DND-41 (cell line): Measurements from ENCODE around the gene DYSF.

Experiments used
- ATAC-seq: fragments of 200-7000 bp; cut with Tn5 transposase; 3 replicates; pipeline ENCODE4 v1.9.1; 2021; ENCODE audit warnings: low read depth; ENCODE audit not compliant: insufficient read depth
- DNase-seq: peaks from one replicate; pipeline ENCODE4 v3.0.0-alpha.2; 2020
- H2AFZ ChIP-seq: 2 replicates; pipeline ENCODE4 v1.6.0; 2012; ENCODE audit warnings: low read depth, low read length
- H3K27ac ChIP-seq: 2 replicates; pipeline ENCODE4 v1.5.1; 2012; ENCODE audit warnings: low read length, inconsistent platforms
- H3K27me3 ChIP-seq: fragments of 200-600 bp; sonication (generic); 2 replicates; pipeline ENCODE4 v1.6.0; 2012; ENCODE audit warnings: low read length, mild to moderate bottlenecking, inconsistent platforms; ENCODE audit not compliant: insufficient read depth, poor library complexity
- H3K36me3 ChIP-seq: 2 replicates; pipeline ENCODE4 v1.5.1; 2012; ENCODE audit warnings: low read length, inconsistent platforms; ENCODE audit not compliant: insufficient read depth
- H3K4me1 ChIP-seq: 2 replicates; pipeline ENCODE4 v1.5.1; 2012; ENCODE audit warnings: mild to moderate bottlenecking, low read length; ENCODE audit not compliant: insufficient read depth
- H3K4me2 ChIP-seq: 2 replicates; pipeline ENCODE4 v1.6.0; 2012; ENCODE audit warnings: mild to moderate bottlenecking, moderate library complexity, low read length, inconsistent platforms; ENCODE audit not compliant: insufficient read depth
- H3K4me3 ChIP-seq, 2 experiments: fragments of 200-600 bp in 1 of 2; shearing (Covaris generic) in 1 of 2; 2 replicates each; pipeline ENCODE4 v1.5.1; 2012 to 2016; ENCODE audit warnings: inconsistent platforms in 2 of 2, low read length in 2 of 2, mild to moderate bottlenecking in 2 of 2, low read depth in 1 of 2, moderate library complexity in 1 of 2
- H3K79me2 ChIP-seq: 2 replicates; pipeline ENCODE4 v1.6.0; 2012; ENCODE audit warnings: low read length, inconsistent platforms; ENCODE audit not compliant: insufficient read depth
- H3K9ac ChIP-seq: 2 replicates; pipeline ENCODE4 v1.6.0; 2012; ENCODE audit warnings: low read depth, mild to moderate bottlenecking, inconsistent platforms, low read length, moderate library complexity
- H3K9me3 ChIP-seq: 2 replicates; pipeline ENCODE4 v1.5.1; 2012; ENCODE audit warnings: low read length, moderate library complexity, mild to moderate bottlenecking, inconsistent platforms; ENCODE audit not compliant: insufficient read depth, severe bottlenecking
- H4K20me1 ChIP-seq: 2 replicates; pipeline ENCODE4 v1.6.0; 2012; ENCODE audit warnings: low read length; ENCODE audit not compliant: insufficient read depth
- EZH2 ChIP-seq: IDR thresholded peaks from 3 replicates; pipeline ENCODE4 v1.6.1; 2012; ENCODE audit warnings: borderline replicate concordance, low read depth, mild to moderate bottlenecking, moderate library complexity, low read length, inconsistent platforms; ENCODE audit not compliant: severe bottlenecking
- TF ChIP-seq, protein P1 (sequence below): IDR thresholded peaks from 2 replicates; pipeline ENCODE4 v1.5.1; 2012; ENCODE audit warnings: borderline replicate concordance, low read length, moderate library complexity, mild to moderate bottlenecking; ENCODE audit not compliant: poor library complexity, severe bottlenecking; ENCODE audit errors: extremely low read depth

The DYSF gene

GRCh38 chr2:71499691-71500090 lies 46.3 kb downstream of the DYSF start:
- DNase-seq (no peak), ATAC-seq (no peak)
- no peak overlapping the region for H3K9ac ChIP-seq
- H3K36me3 ChIP-seq: no peaks in the 10 kb centered on the region
- H3K27me3 ChIP-seq: peaks cover 4% of the 10 kb centered on the region
- no peaks in the 10 kb centered on the region for H3K4me1 ChIP-seq
- TF ChIP-seq, protein P1, sequence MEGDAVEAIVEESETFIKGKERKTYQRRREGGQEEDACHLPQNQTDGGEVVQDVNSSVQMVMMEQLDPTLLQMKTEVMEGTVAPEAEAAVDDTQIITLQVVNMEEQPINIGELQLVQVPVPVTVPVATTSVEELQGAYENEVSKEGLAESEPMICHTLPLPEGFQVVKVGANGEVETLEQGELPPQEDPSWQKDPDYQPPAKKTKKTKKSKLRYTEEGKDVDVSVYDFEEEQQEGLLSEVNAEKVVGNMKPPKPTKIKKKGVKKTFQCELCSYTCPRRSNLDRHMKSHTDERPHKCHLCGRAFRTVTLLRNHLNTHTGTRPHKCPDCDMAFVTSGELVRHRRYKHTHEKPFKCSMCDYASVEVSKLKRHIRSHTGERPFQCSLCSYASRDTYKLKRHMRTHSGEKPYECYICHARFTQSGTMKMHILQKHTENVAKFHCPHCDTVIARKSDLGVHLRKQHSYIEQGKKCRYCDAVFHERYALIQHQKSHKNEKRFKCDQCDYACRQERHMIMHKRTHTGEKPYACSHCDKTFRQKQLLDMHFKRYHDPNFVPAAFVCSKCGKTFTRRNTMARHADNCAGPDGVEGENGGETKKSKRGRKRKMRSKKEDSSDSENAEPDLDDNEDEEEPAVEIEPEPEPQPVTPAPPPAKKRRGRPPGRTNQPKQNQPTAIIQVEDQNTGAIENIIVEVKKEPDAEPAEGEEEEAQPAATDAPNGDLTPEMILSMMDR: no peak
- TF ChIP-seq EZH2: no peak
- no peaks in the 10 kb centered on the region for H4K20me1 ChIP-seq
- no peak overlapping the region for H2AFZ ChIP-seq
- no peak overlapping the region for H3K4me3 ChIP-seq
- no peak overlapping the region for H3K4me2 ChIP-seq
- no peaks in the 10 kb centered on the region for H3K9me3 ChIP-seq
- H3K27ac ChIP-seq: no peak overlapping the region
- no peaks in the 10 kb centered on the region for H3K79me2 ChIP-seq

- no peak overlapping the region for H3K9ac ChIP-seq
- no peak overlapping the region for H2AFZ ChIP-seq
- H3K4me3 ChIP-seq: no peak overlapping the region
- no peaks in the 10 kb centered on the region for H4K20me1 ChIP-seq
- H3K9me3 ChIP-seq: no peaks in the 10 kb centered on the region
- no peak overlapping the region for H3K27ac ChIP-seq
- no peaks in the 10 kb centered on the region for H3K36me3 ChIP-seq
- no peaks in the 10 kb centered on the region for H3K79me2 ChIP-seq
- no peak for DNase-seq
- H3K4me2 ChIP-seq: no peak overlapping the region
- TF ChIP-seq, protein P1: no peak
- no peak for TF ChIP-seq EZH2
- ATAC-seq: no peak
- H3K4me1 ChIP-seq: no peaks in the 10 kb centered on the region
- H3K27me3 ChIP-seq: peaks cover 4% of the 10 kb centered on the region
Observed at GRCh38 chr2:71500426-71501079, 47.2 kb downstream of the DYSF start.

- no peak overlapping the region for H3K9ac ChIP-seq
- no peak overlapping the region for H2AFZ ChIP-seq
- no peaks in the 10 kb centered on the region for H3K9me3 ChIP-seq
- no peaks in the 10 kb centered on the region for H4K20me1 ChIP-seq
- H3K4me3 ChIP-seq: no peak overlapping the region
- TF ChIP-seq, protein P1: no peak
- TF ChIP-seq EZH2: no peak
- DNase-seq (no peak), ATAC-seq (no peak)
- no peaks in the 10 kb centered on the region for H3K36me3 ChIP-seq
- H3K4me1 ChIP-seq: no peaks in the 10 kb centered on the region
- H3K79me2 ChIP-seq: no peaks in the 10 kb centered on the region
- H3K27ac ChIP-seq: no peak overlapping the region
- peaks cover 4% of the 10 kb centered on the region for H3K27me3 ChIP-seq
- H3K4me2 ChIP-seq: no peak overlapping the region
Observed at GRCh38 chr2:71502941-71503738, 49.8 kb downstream of the DYSF start.
